WTC11 (cell line): ENCODE results near the gene ADAMTS9. TPM values are rescaled to one million over a fixed set of nuclear protein-coding genes. Genes with fewer than 3 reads are reported as not detected.

Experiments used
- ATAC-seq: fragments of 200-7000 bp; cut with Tn5 transposase; 2 replicates; pipeline ENCODE4 v1.10.0; 2021; ENCODE audit warnings: mild to moderate bottlenecking, moderate library complexity
- CTCF ChIA-PET: fragments of 300-600 bp; sonication (Branson Sonifier 250); formaldehyde crosslinking; loops from one replicate; lab custom pipeline; 2021; ENCODE audit warnings: antibody characterized with exemption; lab: Charles Lee
- POLR2A ChIA-PET: fragments of 350-600 bp; sonication (Branson Sonifier 250); formaldehyde crosslinking; loops from one replicate; lab custom pipeline; 2021; ENCODE audit warnings: antibody characterized with exemption; lab: Charles Lee
- DNase-seq: peaks from one replicate; pipeline ENCODE4 v3.0.0; 2021; ENCODE audit warnings: low spot score
- H3K27ac Mint-ChIP-seq: 2 replicates; pipeline ENCODE4 v1.8.0; 2021; ENCODE audit warnings: mixed read lengths
- H3K27me3 Mint-ChIP-seq: 2 replicates; pipeline ENCODE4 v1.8.0; 2021; ENCODE audit warnings: low read depth, mild to moderate bottlenecking, moderate library complexity, mixed read lengths
- H3K36me3 Mint-ChIP-seq: 2 replicates; pipeline ENCODE4 v1.8.0; 2021; ENCODE audit warnings: mixed read lengths
- H3K4me1 Mint-ChIP-seq: 2 replicates; pipeline ENCODE4 v1.8.0; 2022; ENCODE audit warnings: mixed read lengths
- H3K4me3 Mint-ChIP-seq: 2 replicates; pipeline ENCODE4 v1.8.0; 2021; ENCODE audit warnings: mild to moderate bottlenecking, moderate library complexity, mixed read lengths
- H3K9me3 Mint-ChIP-seq: 2 replicates; pipeline ENCODE4 v1.8.0; 2021; ENCODE audit warnings: mixed read lengths
- AR ChIP-seq: fragments of 250-450 bp; sonication (Bioruptor Pico); IDR thresholded peaks from 2 replicates; pipeline ENCODE4 v1.9.0; 2021; ENCODE audit warnings: mild to moderate bottlenecking
- ATF2 ChIP-seq: sonication (generic); formaldehyde crosslinking; IDR thresholded peaks from 2 replicates; pipeline ENCODE4 v1.8.1; 2022; ENCODE audit warnings: low read depth, missing genetic modification reagents, borderline replicate concordance
- ATF6 ChIP-seq: sonication (generic); formaldehyde crosslinking; IDR thresholded peaks from 2 replicates; pipeline ENCODE4 v1.8.1; 2023; ENCODE audit warnings: mild to moderate bottlenecking, missing genetic modification reagents
- CBFB ChIP-seq: sonication (generic); formaldehyde crosslinking; IDR thresholded peaks from 2 replicates; pipeline ENCODE4 v1.8.1; 2022; ENCODE audit warnings: mild to moderate bottlenecking, low read depth, missing genetic modification reagents
- ELF4 ChIP-seq: sonication (generic); formaldehyde crosslinking; IDR thresholded peaks from 2 replicates; pipeline ENCODE4 v1.8.1; 2022; ENCODE audit warnings: low read depth, mild to moderate bottlenecking, moderate library complexity, missing genetic modification reagents
- ETV6 ChIP-seq: sonication (generic); formaldehyde crosslinking; IDR thresholded peaks from 2 replicates; pipeline ENCODE4 v1.8.1; 2022; ENCODE audit warnings: mild to moderate bottlenecking, missing genetic modification reagents
- GABPB1 ChIP-seq: sonication (generic); formaldehyde crosslinking; IDR thresholded peaks from 2 replicates; pipeline ENCODE4 v1.8.1; 2023; ENCODE audit warnings: mild to moderate bottlenecking, missing genetic modification reagents
- JAZF1 ChIP-seq: fragments of 250-450 bp; sonication (Bioruptor Pico); IDR thresholded peaks from 2 replicates; pipeline ENCODE4 v1.9.0; 2021; ENCODE audit warnings: moderate library complexity, mild to moderate bottlenecking, inconsistent platforms
- OVOL2 ChIP-seq: fragments of 250-450 bp; sonication (Bioruptor Pico); IDR thresholded peaks from 2 replicates; pipeline ENCODE4 v1.9.0; 2021; ENCODE audit warnings: mild to moderate bottlenecking, borderline replicate concordance
- PRRX2 ChIP-seq: fragments of 250-450 bp; sonication (Bioruptor Pico); IDR thresholded peaks from 2 replicates; pipeline ENCODE4 v1.8.0; 2021; ENCODE audit warnings: mild to moderate bottlenecking
- SMAD3 ChIP-seq: sonication (generic); formaldehyde crosslinking; IDR thresholded peaks from 2 replicates; pipeline ENCODE4 v1.8.0; 2022; ENCODE audit warnings: missing genetic modification reagents, mild to moderate bottlenecking, borderline replicate concordance
- SP1 ChIP-seq: sonication (generic); formaldehyde crosslinking; conservative IDR thresholded peaks from 2 replicates; pipeline ENCODE4 v1.8.1; 2022; ENCODE audit warnings: missing genetic modification reagents
- STAT6 ChIP-seq: sonication (generic); formaldehyde crosslinking; conservative IDR thresholded peaks from 2 replicates; pipeline ENCODE4 v1.8.1; 2023; ENCODE audit warnings: mild to moderate bottlenecking, low read depth, missing genetic modification reagents, moderate library complexity
- TCF7 ChIP-seq: sonication (generic); formaldehyde crosslinking; IDR thresholded peaks from 2 replicates; pipeline ENCODE4 v1.8.0; 2022; ENCODE audit warnings: mild to moderate bottlenecking, low read depth, missing genetic modification reagents, moderate library complexity
- USF2 ChIP-seq: sonication (generic); formaldehyde crosslinking; IDR thresholded peaks from 2 replicates; pipeline ENCODE4 v1.8.1; 2023; ENCODE audit warnings: mild to moderate bottlenecking, missing genetic modification reagents, moderate library complexity
- ZNF121 ChIP-seq: sonication (generic); formaldehyde crosslinking; IDR thresholded peaks from 2 replicates; pipeline ENCODE4 v1.8.0; 2023; ENCODE audit warnings: missing genetic modification reagents
- ZNF138 ChIP-seq: sonication (generic); formaldehyde crosslinking; conservative IDR thresholded peaks from 2 replicates; pipeline ENCODE4 v1.8.1; 2022; ENCODE audit warnings: mild to moderate bottlenecking, moderate library complexity, missing genetic modification reagents
- ZNF281 ChIP-seq: sonication (generic); formaldehyde crosslinking; IDR thresholded peaks from 2 replicates; pipeline ENCODE4 v1.8.0; 2023; ENCODE audit warnings: mild to moderate bottlenecking, missing genetic modification reagents
- ZNF416 ChIP-seq: fragments of 250-450 bp; sonication (Bioruptor Pico); IDR thresholded peaks from 2 replicates; pipeline ENCODE4 v1.9.0; 2021; ENCODE audit warnings: mild to moderate bottlenecking, inconsistent platforms
- ZNF423 ChIP-seq: fragments of 250-450 bp; sonication (Bioruptor Pico); IDR thresholded peaks from 2 replicates; pipeline ENCODE4 v2.1.2; 2022; ENCODE audit warnings: mild to moderate bottlenecking, moderate library complexity
- ZNF671 ChIP-seq: fragments of 250-450 bp; sonication (Bioruptor Pico); IDR thresholded peaks from 2 replicates; pipeline ENCODE4 v1.8.0; 2021; ENCODE audit warnings: mild to moderate bottlenecking
- ZSCAN18 ChIP-seq: fragments of 250-450 bp; sonication (Bioruptor Pico); IDR thresholded peaks from 2 replicates; pipeline ENCODE4 v2.1.2; 2022; ENCODE audit warnings: mild to moderate bottlenecking, moderate library complexity
- total RNA-seq: library from RNA; stranded (reverse); gene quantifications from 3 replicates; pipeline ENCODE4 v1.2.3, GENCODE V29; 2021

Gene ADAMTS9
- total RNA-seq, 1 experiment from 2014 or later = 3.1 TPM

- TF ChIP-seq ATF2 (CRISPR knock-in tag) (no peak), STAT6 (no peak), PRRX2 (CRISPR knock-in tag) (no peak), ZNF121 (no peak), OVOL2 (CRISPR knock-in tag) (no peak), ZSCAN18 (CRISPR knock-in tag) (no peak), SP1 (CRISPR knock-in tag) (no peak), USF2 (CRISPR knock-in tag) (no peak), CBFB (CRISPR knock-in tag) (no peak), TCF7 (CRISPR knock-in tag) (no peak), GABPB1 (CRISPR knock-in tag) (no peak), ZNF281 (CRISPR knock-in tag) (no peak)
These were observed 79.1 kb downstream of the ADAMTS9 start (continued) for GRCh38 chr3:64608741-64609140.

- ChIA-PET POLR2A (no interaction called here), CTCF (no interaction called here)
- H3K9me3 Mint-ChIP-seq = no peaks in the 10 kb centered on the region
- H3K27me3 Mint-ChIP-seq = no peaks in the 10 kb centered on the region
- H3K4me3 Mint-ChIP-seq = no peak overlapping the region
- ATAC-seq (no peak), DNase-seq (no peak)
- H3K27ac Mint-ChIP-seq = no peak overlapping the region
- H3K36me3 Mint-ChIP-seq = no peaks in the 10 kb centered on the region
- H3K4me1 Mint-ChIP-seq = no peaks in the 10 kb centered on the region
- TF ChIP-seq ZNF416 (CRISPR knock-in tag) (no peak), ZNF138 (no peak), SMAD3 (no peak), ATF6 (CRISPR knock-in tag) (no peak), AR (CRISPR knock-in tag) (no peak), ZNF671 (CRISPR knock-in tag) (no peak), ZNF423 (CRISPR knock-in tag) (no peak), ELF4 (CRISPR knock-in tag) (no peak), ETV6 (CRISPR knock-in tag) (no peak), JAZF1 (CRISPR knock-in tag) (no peak)
These were observed 80.7 kb downstream of the ADAMTS9 start for GRCh38 chr3:64607032-64607551.
